H1 (cell line): ENCODE measurements around the gene COLQ. TPM values are rescaled to one million over a fixed set of nuclear protein-coding genes. Genes with fewer than 3 reads are reported as not detected.

ENCODE experiments used
- CHD1 ChIP-seq: IDR thresholded peaks from 2 replicates; pipeline ENCODE4 v1.6.1; 2012; ENCODE audit warnings: low read depth, low read length, improper control_type of control experiment
- EGR1 ChIP-seq: IDR thresholded peaks from 2 replicates; pipeline ENCODE4 v1.6.1; 2011; ENCODE audit warnings: low read depth, low read length, borderline replicate concordance
- KDM4A ChIP-seq: IDR thresholded peaks from one replicate; pipeline ENCODE4 v1.7.1; 2012; ENCODE audit warnings: low read depth, mild to moderate bottlenecking, moderate library complexity, low read length, inconsistent platforms; ENCODE audit not compliant: severe bottlenecking
- POU5F1 ChIP-seq: IDR thresholded peaks from 2 replicates; pipeline ENCODE4 v1.6.1; 2011; ENCODE audit warnings: low read depth, mild to moderate bottlenecking, low read length, moderate library complexity
- TAF1 ChIP-seq: IDR thresholded peaks from 2 replicates; pipeline ENCODE4 v1.6.1; 2011; ENCODE audit warnings: mild to moderate bottlenecking, low read depth, low read length
- polyA plus RNA-seq, 7 experiments: library from polyadenylated mRNA; depleted of rRNA in 3 of 7; stranded (reverse) in 5 of 7; unstranded in 2 of 7; fragments of >200 nt in 5 of 7; fragments of 200-250 nt in 2 of 7; gene quantifications; 1 replicate in 5 of 7; 2 replicates in 1 of 7; 4 replicates in 1 of 7; pipeline versions ENCODE4 v1.2.1 to v1.2.3, GENCODE V29; 2011 to 2013; ENCODE audit warnings: missing spikeins in 2 of 7, mixed read lengths in 2 of 7
- total RNA-seq: library from RNA; stranded (reverse); fragmentation: NEBNext Ultra II Directional; extraction: Animal tissue kit (Norgen Biotek cat#: 25700); gene quantifications from 2 replicates; pipeline ENCODE4 v1.2.1, GENCODE V29; 2021
- TF ChIP-seq, protein P1 (sequence below): IDR thresholded peaks from 2 replicates; pipeline ENCODE4 v1.6.1; 2012; ENCODE audit warnings: inconsistent platforms

COLQ gene
- total and polyA plus RNA-seq, 2 of the 8 experiments (the other 6 are each of a cell fraction or from before 2014, with no cell fraction given), result 1.5 to 1.9 TPM

DNA sequence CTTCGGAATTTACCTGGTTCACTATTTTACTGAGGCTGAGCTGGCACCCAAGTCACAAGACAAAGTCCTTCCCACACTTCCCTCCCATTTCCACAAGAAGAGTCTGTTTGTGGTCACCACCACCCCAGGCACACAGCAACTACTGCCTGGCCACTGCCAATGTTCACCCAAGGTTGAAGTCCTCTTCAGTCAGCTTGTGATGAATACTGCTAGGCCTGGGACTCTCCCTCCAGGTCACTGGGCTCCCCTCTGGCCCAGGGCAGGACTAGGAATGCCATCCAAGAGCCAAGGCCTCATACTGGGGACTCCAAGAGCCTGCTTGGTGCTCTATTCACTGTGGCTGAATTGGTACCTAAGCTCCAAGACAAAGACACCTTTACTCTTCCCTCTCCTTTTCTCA is 30.4 kb upstream of the COLQ start (continued):
- TF ChIP-seq EGR1 (no peak), POU5F1 (no peak), CHD1 (no peak), KDM4A (no peak), TAF1 (no peak)
- TF ChIP-seq, protein P1, sequence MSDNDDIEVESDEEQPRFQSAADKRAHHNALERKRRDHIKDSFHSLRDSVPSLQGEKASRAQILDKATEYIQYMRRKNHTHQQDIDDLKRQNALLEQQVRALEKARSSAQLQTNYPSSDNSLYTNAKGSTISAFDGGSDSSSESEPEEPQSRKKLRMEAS, result no peak
- TF ChIP-seq, all 59 proteins: peak for 0
